ENCODE data around the gene DNMBP. TPM values are rescaled to one million over a fixed set of nuclear protein-coding genes. Genes with fewer than 3 reads are reported as not detected.
"Not testable (repeated sequence)": the region's sequence is repeated elsewhere in the genome, so short reads cannot be mapped to it uniquely, and the experiment has no call there.

DNMBP gene
- total and polyA plus RNA-seq, 8 donors, result 8.5 to 44.6 (median 34.7) TPM

DNA sequence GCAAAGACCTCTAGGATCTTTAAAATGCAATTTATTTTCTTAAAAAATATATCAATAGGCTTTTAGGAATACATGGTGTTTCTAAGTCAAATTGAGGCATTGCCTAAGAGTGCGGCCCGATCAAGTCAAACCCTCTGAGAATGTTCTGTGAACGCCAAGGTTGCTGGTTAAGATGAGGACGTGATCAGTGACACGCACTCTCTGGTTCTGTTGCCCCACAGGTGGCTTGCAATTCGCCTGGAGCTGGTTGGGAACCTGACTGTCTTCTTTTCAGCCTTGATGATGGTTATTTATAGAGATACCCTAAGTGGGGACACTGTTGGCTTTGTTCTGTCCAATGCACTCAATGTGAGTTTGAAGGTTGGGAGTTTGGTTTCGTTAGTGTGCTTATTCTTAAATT lies 168.0 kb downstream of the DNMBP start:
- DNase-seq, result no peak
- Histone ChIP-seq H3K9me3 (no peaks in the 10 kb centered on the region), H3K27me3 (no peaks in the 10 kb centered on the region), H3K36me3 (no peaks in the 10 kb centered on the region), H3K4me1 (peaks cover 0 to 14% (median 8%) of the 10 kb centered on the region in 4 donors), H3K4me3 (no peak overlapping the region), H3K27ac (no peak overlapping the region)
- intact Hi-C loops (cut with DNase I; ENCODE audit: low total_unique reads), result no loop called here
- 87 to 92% (median 89%) methylated on average over 7 of the region's 7 CpGs for WGBS, 5 donors
- TF ChIP-seq POLR2AphosphoS5 (IDR thresholded peaks at IDR 0.05), result no peak
- TF ChIP-seq, protein P1, sequence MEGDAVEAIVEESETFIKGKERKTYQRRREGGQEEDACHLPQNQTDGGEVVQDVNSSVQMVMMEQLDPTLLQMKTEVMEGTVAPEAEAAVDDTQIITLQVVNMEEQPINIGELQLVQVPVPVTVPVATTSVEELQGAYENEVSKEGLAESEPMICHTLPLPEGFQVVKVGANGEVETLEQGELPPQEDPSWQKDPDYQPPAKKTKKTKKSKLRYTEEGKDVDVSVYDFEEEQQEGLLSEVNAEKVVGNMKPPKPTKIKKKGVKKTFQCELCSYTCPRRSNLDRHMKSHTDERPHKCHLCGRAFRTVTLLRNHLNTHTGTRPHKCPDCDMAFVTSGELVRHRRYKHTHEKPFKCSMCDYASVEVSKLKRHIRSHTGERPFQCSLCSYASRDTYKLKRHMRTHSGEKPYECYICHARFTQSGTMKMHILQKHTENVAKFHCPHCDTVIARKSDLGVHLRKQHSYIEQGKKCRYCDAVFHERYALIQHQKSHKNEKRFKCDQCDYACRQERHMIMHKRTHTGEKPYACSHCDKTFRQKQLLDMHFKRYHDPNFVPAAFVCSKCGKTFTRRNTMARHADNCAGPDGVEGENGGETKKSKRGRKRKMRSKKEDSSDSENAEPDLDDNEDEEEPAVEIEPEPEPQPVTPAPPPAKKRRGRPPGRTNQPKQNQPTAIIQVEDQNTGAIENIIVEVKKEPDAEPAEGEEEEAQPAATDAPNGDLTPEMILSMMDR (IDR thresholded peaks at IDR 0.05), result no peak
- TF ChIP-seq EP300 (IDR thresholded peaks at IDR 0.05), result no peak
- TF ChIP-seq POLR2A (IDR thresholded peaks at IDR 0.05), result no peak

DNA sequence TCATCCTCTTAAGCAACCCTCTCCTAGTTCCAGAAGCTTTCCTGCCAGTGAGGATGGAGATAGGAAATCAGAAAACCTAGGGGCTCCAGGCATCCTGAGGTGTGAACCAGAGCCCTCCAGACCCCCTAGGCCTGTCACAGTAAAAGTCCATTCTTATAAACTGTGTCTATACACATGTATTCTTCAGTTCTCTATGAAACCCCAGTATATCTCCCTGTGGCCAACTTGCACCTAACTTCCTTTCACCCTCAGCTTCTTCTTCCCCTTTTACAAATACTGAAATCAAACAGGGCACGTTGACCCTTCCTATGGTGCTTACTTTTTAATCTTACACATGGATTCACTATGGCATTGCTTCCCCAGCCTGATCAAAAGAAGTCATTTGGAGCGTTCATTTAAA lies 168.9 kb downstream of the DNMBP start:
- H3K9me3 ChIP-seq; intact Hi-C loops (cut with DNase I; ENCODE audit: low total_unique reads): not testable (repeated sequence)
- 60 to 77% (median 72%) methylated on average over 2 of the region's 2 CpGs for WGBS, 5 donors

DNA sequence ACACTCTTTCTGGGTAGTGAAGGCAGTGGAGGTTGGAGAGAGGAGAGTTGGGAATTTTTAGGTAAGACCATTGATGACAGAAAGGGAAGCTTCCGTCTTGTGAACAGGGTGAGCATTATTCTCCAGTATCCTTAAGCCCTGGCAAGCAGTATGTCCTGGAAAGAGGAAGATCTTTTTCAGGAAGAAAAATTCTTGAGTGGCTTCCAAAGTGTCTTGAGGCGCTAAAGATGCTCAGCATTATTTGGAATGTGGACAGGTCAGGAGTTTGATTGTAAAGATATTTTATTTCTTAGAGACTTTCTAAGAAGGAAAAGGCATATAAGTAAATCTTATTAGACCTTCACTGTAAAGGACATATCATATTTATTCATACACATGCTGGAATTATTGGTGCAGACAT lies 173.0 kb downstream of the DNMBP start:
- WGBS, 5 donors, result 79 to 90% (median 85%) methylated on average over 2 of the region's 2 CpGs
- Histone ChIP-seq H3K27ac (no peak overlapping the region), H3K27me3 (no peaks in the 10 kb centered on the region), H3K9me3 (no peaks in the 10 kb centered on the region), H3K36me3 (peaks cover 0 to 3% (median 0%) of the 10 kb centered on the region in 4 donors), H3K4me1 (no peaks in the 10 kb centered on the region), H3K4me3 (no peak overlapping the region)
- intact Hi-C loops (cut with DNase I; ENCODE audit: low total_unique reads), result no loop called here
- TF ChIP-seq, protein P1 (IDR thresholded peaks at IDR 0.05), result no peak
- TF ChIP-seq POLR2AphosphoS5 (IDR thresholded peaks at IDR 0.05) (no peak), EP300 (IDR thresholded peaks at IDR 0.05) (no peak), POLR2A (IDR thresholded peaks at IDR 0.05) (no peak)
- DNase-seq, result no peak

More for the DNA sequence above, 168.9 kb downstream of the DNMBP start:
- H3K27me3 ChIP-seq, H3K36me3 ChIP-seq, H3K27ac ChIP-seq, H3K4me3 ChIP-seq, H3K4me1 ChIP-seq, DNase-seq: not testable (repeated sequence)

DNA sequence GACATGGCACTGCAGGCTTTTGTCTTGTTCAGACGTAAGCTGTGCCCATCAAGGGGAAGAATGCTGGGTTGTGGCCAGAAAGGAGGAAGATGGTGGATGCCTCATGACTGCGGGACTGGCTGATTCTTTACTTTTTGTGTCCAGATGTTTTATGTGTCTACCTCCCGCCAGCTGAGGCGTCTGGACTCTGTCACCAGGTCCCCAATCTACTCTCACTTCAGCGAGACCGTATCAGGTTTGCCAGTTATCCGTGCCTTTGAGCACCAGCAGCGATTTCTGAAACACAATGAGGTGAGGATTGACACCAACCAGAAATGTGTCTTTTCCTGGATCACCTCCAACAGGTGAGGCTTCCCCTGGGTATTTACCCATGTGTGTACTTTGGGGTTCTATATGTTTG lies 173.8 kb downstream of the DNMBP start:
- intact Hi-C loops (cut with DNase I; ENCODE audit: low total_unique reads), result no loop called here
- Histone ChIP-seq H3K27me3 (no peaks in the 10 kb centered on the region), H3K4me1 (no peaks in the 10 kb centered on the region), H3K4me3 (no peak overlapping the region), H3K9me3 (no peaks in the 10 kb centered on the region), H3K36me3 (peaks cover 0 to 10% (median 0%) of the 10 kb centered on the region in 4 donors), H3K27ac (no peak overlapping the region)
- TF ChIP-seq POLR2AphosphoS5 (IDR thresholded peaks at IDR 0.05), result no peak
- TF ChIP-seq, protein P1 (IDR thresholded peaks at IDR 0.05), result no peak
- 88 to 97% (median 94%) methylated on average over 8 of the region's 8 CpGs for WGBS, 5 donors
- no peak for DNase-seq

DNA sequence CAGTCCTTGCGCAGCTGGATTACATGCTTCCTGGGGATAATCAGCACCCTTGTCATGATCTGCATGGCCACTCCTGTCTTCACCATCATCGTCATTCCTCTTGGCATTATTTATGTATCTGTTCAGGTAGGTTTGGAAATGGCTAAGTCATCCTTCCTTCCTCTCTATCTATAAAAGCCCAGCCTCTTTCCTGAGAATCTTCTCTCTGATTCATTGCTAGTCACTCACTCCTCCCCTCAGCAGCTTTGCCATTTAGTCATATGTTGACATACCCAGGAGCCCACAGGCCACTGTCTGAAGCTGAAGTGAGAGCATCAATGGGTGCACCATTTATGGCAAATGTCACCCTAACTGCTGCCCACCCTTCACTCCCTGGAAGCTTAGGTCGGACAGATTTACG lies 175.3 kb downstream of the DNMBP start:
- intact Hi-C loops (cut with DNase I; ENCODE audit: low total_unique reads), result no loop called here
- Histone ChIP-seq H3K36me3 (peaks cover 0 to 10% (median 0%) of the 10 kb centered on the region in 4 donors), H3K27ac (no peak overlapping the region), H3K4me1 (no peaks in the 10 kb centered on the region), H3K27me3 (no peaks in the 10 kb centered on the region), H3K9me3 (no peaks in the 10 kb centered on the region), H3K4me3 (no peak overlapping the region)
- DNase-seq, result no peak
- WGBS, 5 donors, result 74 to 91% (median 86%) methylated on average over 4 of the region's 4 CpGs
- no peak for TF ChIP-seq EP300 (IDR thresholded peaks at IDR 0.05)
- TF ChIP-seq, protein P1 (IDR thresholded peaks at IDR 0.05), result no peak
- no peak for TF ChIP-seq POLR2AphosphoS5 (IDR thresholded peaks at IDR 0.05)
- TF ChIP-seq POLR2A (IDR thresholded peaks at IDR 0.05), result no peak

Data from stomach (tissue), 9 donors.